SKM-1 treated with dmso at 0.1 percent for 144 hours (cell line): ENCODE results near the gene RND3.

Source experiments
- DNase-seq: peaks from one replicate; lab custom pipeline; 2025; ENCODE audit not compliant: unreplicated experiment; lab: John Stamatoyannopoulos, UW

Gene RND3

GRCh38 chr2:150494234-150494945 is 6.9 kb upstream of the RND3 start:
- DNase-seq: no peak

- no peak for DNase-seq
Measured at GRCh38 chr2:150491943-150492342, 4.5 kb upstream of the RND3 start.

GRCh38 chr2:150491430-150491829 is 4.0 kb upstream of the RND3 start:
- no peak for DNase-seq

GRCh38 chr2:150490466-150490865 is 3.0 kb upstream of the RND3 start:
- no peak for DNase-seq

- DNase-seq: no peak
Measured at GRCh38 chr2:150486539-150487484, 655 bp downstream of the RND3 start.

GRCh38 chr2:150485871-150486538 is 1.5 kb downstream of the RND3 start:
- DNase-seq: no peak

- DNase-seq: no peak
Measured at GRCh38 chr2:150485114-150485870, 2.2 kb downstream of the RND3 start.

- DNase-seq: no peak
Measured at GRCh38 chr2:150484461-150485021, 2.9 kb downstream of the RND3 start.

- DNase-seq: no peak
Measured at GRCh38 chr2:150484006-150484405, 3.5 kb downstream of the RND3 start.

- DNase-seq: no peak
Measured at GRCh38 chr2:150483532-150483931, 3.9 kb downstream of the RND3 start.

- DNase-seq: no peak
Measured at GRCh38 chr2:150482667-150483400, 4.6 kb downstream of the RND3 start.

GRCh38 chr2:150482111-150482510 is 5.4 kb downstream of the RND3 start:
- DNase-seq: no peak

GRCh38 chr2:150480971-150481830 is 6.3 kb downstream of the RND3 start:
- DNase-seq: no peak

GRCh38 chr2:150480241-150480640 is 7.2 kb downstream of the RND3 start:
- no peak for DNase-seq

- DNase-seq: no peak
Measured at GRCh38 chr2:150479075-150479915, 8.2 kb downstream of the RND3 start.

GRCh38 chr2:150478200-150478974 is 9.1 kb downstream of the RND3 start:
- DNase-seq: no peak

GRCh38 chr2:150477347-150477746 is 10.1 kb downstream of the RND3 start:
- DNase-seq: no peak
